Stimulated activated CD4-positive, alpha-beta T cell treated with anti-CD3 and anti-CD28 coated beads, Interleukin-15, amount 100 ng/mL, for 48 hours (primary cell): ENCODE results near the gene SLC6A6.
"Not testable (repeated sequence)": the region's sequence is repeated elsewhere in the genome, so short reads cannot be mapped to it uniquely, and the experiment has no call there.

Source experiments
- DNase-seq, 2 donors: peaks; one replicate each; pipeline ENCODE4 v3.0.0-alpha.2; 2020; ENCODE audit warnings: low read depth in 2 of 2

SLC6A6 gene

GRCh38 chr3:14397940-14398796 is 4.2 kb upstream of the SLC6A6 start:
- DNase-seq = no peak

- DNase-seq = no peak
These were observed 3.7 kb upstream of the SLC6A6 start for GRCh38 chr3:14398797-14399106.

GRCh38 chr3:14401692-14402303 is 608 bp upstream of the SLC6A6 start:
- no peak for DNase-seq

- no peak for DNase-seq
These were observed 1.3 kb downstream of the SLC6A6 start for GRCh38 chr3:14403619-14404155.

- DNase-seq = no peak
These were observed 1.8 kb downstream of the SLC6A6 start for GRCh38 chr3:14404186-14404585.

- DNase-seq = no peak
These were observed 2.4 kb downstream of the SLC6A6 start for GRCh38 chr3:14404631-14405359.

- DNase-seq = no peak
These were observed 3.2 kb downstream of the SLC6A6 start for GRCh38 chr3:14405360-14406238.

- DNase-seq = no peak
These were observed 3.9 kb downstream of the SLC6A6 start for GRCh38 chr3:14406336-14406735.

GRCh38 chr3:14406766-14407165 is 4.4 kb downstream of the SLC6A6 start:
- DNase-seq = no peak

GRCh38 chr3:14407203-14407602 is 4.8 kb downstream of the SLC6A6 start:
- DNase-seq = no peak

- not testable (repeated sequence) for DNase-seq
These were observed 7.3 kb downstream of the SLC6A6 start for GRCh38 chr3:14409779-14410063.

GRCh38 chr3:14410106-14410502 is 7.7 kb downstream of the SLC6A6 start:
- DNase-seq = no peak

GRCh38 chr3:14410503-14411165 is 8.2 kb downstream of the SLC6A6 start:
- peak in 1 of 2 donors; percentile 25 for DNase-seq

GRCh38 chr3:14411166-14411526 is 8.7 kb downstream of the SLC6A6 start:
- DNase-seq = no peak

- DNase-seq = no peak
These were observed 9.6 kb downstream of the SLC6A6 start for GRCh38 chr3:14411988-14412387.

GRCh38 chr3:14412831-14413380 is 10.5 kb downstream of the SLC6A6 start:
- DNase-seq = no peak

- DNase-seq = no peak
These were observed 11.1 kb downstream of the SLC6A6 start for GRCh38 chr3:14413381-14414071.

GRCh38 chr3:14414846-14415464 is 12.5 kb downstream of the SLC6A6 start:
- DNase-seq = no peak

GRCh38 chr3:14415501-14415900 is 13.1 kb downstream of the SLC6A6 start:
- DNase-seq = no peak

GRCh38 chr3:14416453-14416852 is 14.0 kb downstream of the SLC6A6 start:
- no peak for DNase-seq
